Smooth muscle cell (in vitro differentiated cells): Measurements from ENCODE around the gene ANKRD66. TPM values are rescaled to one million over a fixed set of nuclear protein-coding genes. Genes with fewer than 3 reads are reported as not detected.

ENCODE experiments used
- polyA plus RNA-seq: library from polyadenylated mRNA; unstranded; fragments of >200 nt; fragmentation: Nextera tagmentation; extraction: Ambion mirVana; gene quantifications from 2 replicates; pipeline ENCODE4 v1.2.1, GENCODE V29; 2016
- total RNA-seq: library from RNA; depleted of rRNA; stranded (reverse); fragments of >200 nt; gene quantifications from 2 replicates; pipeline ENCODE4 v1.2.3, GENCODE V29; 2014

ANKRD66 gene
- total and polyA plus RNA-seq, 2 experiments from 2014 or later = not detected

Other genes starting within 250 kb of the ANKRD66 start
- gene CYP39A1, start 94.1 kb upstream of the ANKRD66 start, total RNA-seq = 0.40 and 2.4 TPM in 2 replicates
- gene CYP39A1, start 94.1 kb upstream of the ANKRD66 start, polyA plus RNA-seq = 0.63 TPM in 1 of 2 replicates, not detected in the other
- 3.7 and 4.9 TPM in 2 replicates for gene SLC25A27, start 94.0 kb upstream of the ANKRD66 start, total RNA-seq
- gene SLC25A27, start 94.0 kb upstream of the ANKRD66 start, polyA plus RNA-seq = 0.22 and 2.9 TPM in 2 replicates
- under 0.01 TPM in 1 of 2 replicates, not detected in the other for gene TDRD6, start 59.0 kb upstream of the ANKRD66 start, total RNA-seq
- not detected in 2 replicates for gene TDRD6, start 59.0 kb upstream of the ANKRD66 start, polyA plus RNA-seq
- gene PLA2G7, start 11.6 kb upstream of the ANKRD66 start, total RNA-seq = 0.27 and 1.2 TPM in 2 replicates
- gene PLA2G7, start 11.6 kb upstream of the ANKRD66 start, polyA plus RNA-seq = 0.30 and 0.56 TPM in 2 replicates
- gene MEP1A, start 46.5 kb downstream of the ANKRD66 start, total RNA-seq = not detected in 2 replicates
- gene MEP1A, start 46.5 kb downstream of the ANKRD66 start, polyA plus RNA-seq = not detected in 2 replicates
- 0.13 TPM in 1 of 2 replicates, not detected in the other for gene ADGRF5, start 175.0 kb downstream of the ANKRD66 start, total RNA-seq
- gene ADGRF5, start 175.0 kb downstream of the ANKRD66 start, polyA plus RNA-seq = not detected in 2 replicates